GM18499 (cell line): ENCODE measurements around the gene NTHL1.
"Not testable (repeated sequence)": the region's sequence is repeated elsewhere in the genome, so short reads cannot be mapped to it uniquely, and the experiment has no call there.

ENCODE experiments used
- ATAC-seq: cut with Tn5 transposase; IDR thresholded peaks from one replicate; pipeline ENCODE4 v1.9.1; 2021; ENCODE audit warnings: moderate number of reproducible peaks; ENCODE audit not compliant: insufficient read depth, unreplicated experiment

The NTHL1 gene

DNA sequence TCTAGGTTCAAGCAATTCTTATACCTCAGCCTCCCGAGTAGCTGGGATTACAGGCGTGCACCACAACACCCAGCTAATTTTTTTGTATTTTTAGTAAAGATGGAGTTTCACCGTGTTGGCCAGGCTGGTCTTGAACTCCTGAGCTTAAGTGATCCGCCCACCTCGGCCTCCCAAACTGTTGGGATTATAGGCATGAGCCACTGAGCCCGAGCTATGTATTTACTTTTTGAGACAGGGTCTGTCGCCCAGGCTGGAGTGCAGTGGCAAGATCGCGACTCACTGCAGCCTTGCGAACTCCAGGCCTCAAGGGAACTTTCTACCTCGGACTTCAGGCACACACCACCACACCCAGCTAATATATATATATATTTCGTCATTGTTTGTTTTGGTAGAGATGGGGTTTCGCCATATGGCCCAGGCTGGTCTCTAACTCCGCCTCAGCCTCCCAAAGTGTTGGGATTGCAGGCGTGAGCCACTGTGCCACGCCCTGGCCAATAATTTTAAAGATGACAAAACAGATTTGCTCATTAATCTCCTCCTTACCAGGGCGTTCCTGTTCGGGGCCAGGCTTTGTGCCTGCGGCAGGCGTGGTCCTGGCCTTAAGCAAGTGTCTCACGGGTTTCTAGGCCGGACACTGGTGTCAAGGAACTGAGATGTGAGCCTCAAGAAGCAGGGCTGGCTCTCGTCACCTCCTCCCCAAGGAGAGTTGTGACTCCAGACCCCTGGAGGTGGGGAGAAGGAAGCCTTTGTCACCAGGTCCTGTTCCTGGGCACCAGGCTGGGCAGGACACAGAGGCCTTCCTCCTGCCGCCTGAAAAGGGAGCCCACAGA, 32.3 kb downstream of the NTHL1 start:
- no peak for ATAC-seq

DNA sequence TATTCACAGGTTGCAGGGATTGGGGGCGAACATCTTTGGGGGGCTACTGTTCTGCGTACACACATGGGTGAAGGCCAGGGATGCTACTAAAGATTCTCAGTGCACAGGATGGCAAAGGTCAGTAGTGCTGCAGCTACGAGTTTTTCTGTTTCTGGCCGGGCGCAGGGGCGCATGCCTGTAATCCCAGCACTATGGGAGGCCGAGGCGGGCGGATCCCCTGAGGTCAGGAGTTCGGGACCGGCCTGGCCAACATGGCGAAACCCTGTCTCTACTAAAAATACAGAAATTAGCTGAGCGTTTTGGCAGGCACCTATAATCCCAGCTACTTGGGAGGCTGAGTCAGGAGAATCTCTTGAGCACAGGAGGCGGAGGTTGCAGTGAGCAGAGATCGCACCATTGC, 34.1 kb downstream of the NTHL1 start:
- ATAC-seq, result no peak

DNA sequence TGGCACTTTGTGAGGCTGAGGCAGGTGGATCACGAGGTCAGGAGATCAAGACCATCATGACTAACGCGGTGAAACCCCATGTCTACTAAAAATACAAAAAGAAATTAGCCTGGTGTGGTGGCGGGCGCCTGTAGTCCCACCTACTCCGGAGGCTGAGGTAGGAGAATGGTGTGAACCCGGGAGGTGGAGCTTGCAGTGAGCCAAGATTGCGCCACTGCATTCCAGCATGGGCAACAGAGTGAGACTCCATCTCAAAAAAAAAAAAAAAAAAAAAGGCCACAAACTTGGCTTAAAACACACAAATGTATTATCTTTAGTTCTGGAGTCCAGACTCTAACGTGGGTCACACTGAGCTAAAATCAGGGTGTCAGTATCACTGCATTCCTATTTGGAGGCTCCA, 35.9 kb downstream of the NTHL1 start:
- not testable (repeated sequence) for ATAC-seq

DNA sequence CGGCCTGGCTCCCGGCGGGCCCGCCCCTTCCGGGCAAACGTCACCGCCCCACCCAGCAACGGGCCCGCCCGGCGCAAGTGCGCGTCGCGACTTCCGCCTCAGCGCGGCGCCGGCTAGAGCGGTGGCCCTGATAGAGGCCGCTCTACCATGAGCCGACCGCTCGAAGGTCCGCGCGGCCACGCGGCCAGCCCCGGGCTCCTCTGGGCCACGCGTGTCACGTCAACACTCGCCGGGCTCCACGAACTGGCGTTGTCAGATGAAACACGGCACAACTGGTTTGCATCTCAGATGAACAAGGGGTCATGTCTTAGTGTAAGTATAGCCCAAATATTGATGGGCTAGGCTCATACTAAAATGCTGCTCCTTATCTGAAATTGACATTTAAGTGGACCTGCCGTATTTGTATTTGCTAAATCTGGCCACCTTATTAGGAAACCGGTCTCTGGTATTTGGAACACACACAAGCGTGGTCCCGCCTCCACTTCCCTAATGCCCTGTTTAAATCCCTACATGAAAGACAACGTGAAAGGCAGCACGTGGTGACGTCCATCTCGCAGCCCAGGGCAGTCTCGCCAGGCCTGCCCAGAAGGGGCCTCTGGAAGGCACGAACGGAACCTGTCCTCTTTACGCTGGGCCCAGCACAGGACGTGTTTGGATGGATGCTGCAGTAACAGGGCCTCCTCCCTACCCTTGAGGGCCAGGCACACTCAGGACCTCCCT, 37.7 kb downstream of the NTHL1 start, which contains the start of gene ZNF598:
Gene ZNF598 (minus strand): TSS at position 31 of the 720 bp plus-strand sequence.
- ATAC-seq, result no peak

DNA sequence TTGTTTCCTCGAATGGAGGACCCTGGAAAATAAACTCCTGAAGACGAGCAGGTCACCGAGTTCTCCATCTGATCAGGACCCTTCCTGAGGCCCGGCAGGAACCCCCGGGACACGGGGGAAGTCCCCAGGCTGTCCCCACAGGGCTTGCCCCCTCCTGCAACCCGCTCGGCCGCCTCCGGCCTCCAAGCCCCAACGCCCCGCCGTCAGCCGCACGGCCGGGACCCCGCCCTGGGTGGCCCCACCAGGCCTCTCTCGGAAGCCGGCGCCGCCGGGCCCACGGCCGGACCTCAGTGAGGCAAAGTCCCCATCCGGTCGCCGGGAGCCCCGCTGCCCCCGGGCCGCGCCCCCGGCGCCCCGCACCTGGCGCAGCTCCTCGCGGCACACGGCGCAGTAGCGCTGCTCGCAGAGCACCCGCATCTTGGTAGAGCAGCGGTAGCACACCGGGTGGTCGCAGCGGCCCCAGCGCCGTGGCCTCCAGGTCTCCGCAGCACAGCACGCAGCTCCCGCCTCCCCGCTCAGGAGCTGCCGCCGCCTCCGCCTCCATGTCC, 38.4 kb downstream of the NTHL1 start:
- ATAC-seq, result no peak

DNA sequence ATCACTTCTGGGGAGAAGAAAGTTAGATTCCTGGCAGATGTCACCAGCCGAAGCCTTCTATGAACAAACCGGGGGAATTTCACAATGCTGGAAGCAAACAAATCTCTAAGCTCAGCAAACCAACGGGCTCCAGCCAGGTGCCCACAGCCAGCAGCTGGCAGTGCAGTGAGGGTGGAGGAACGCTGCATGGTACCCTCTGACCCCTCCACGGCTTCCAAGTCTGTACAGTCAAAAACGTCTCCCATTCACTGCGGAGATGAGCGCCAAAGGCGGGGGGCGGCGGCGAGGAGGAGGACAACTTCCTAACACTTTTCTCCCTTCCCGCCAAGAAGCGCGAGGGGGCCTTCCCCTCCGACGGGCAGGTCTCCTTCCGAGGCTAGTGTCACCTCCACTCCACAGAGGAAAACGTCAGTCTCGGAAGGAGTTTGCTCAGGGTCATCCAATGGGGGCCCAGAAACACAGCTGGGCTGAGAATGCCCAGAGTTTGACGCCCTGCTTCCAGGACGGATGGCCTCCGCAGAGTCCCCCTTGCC, 38.9 kb downstream of the NTHL1 start:
- ATAC-seq, result no peak

DNA sequence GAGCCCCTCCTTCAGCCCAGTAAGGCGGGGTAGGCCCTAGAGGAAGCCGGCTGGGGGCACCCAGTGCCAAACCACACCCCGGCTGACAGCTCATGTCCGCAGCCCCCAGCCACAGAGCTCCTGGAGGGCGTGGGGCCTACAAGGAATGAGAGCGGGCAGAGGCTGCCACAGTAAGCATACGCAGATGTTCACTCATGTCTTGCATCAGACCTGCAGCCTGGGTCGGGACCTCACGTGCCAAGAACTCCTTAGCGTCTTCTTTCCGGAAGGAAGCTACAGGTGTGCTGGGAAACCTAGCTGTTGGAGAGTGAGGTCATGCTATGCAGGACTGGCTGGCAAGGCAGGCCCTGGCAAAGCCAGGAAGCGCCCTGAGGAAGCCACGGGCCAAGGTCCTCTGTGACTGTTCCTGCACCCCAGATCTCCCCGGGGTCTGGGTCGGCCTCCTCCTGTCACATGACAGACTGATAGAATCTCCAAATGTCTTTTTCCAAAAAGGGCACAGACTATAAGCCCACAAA, 39.6 kb downstream of the NTHL1 start:
- ATAC-seq, result no peak

DNA sequence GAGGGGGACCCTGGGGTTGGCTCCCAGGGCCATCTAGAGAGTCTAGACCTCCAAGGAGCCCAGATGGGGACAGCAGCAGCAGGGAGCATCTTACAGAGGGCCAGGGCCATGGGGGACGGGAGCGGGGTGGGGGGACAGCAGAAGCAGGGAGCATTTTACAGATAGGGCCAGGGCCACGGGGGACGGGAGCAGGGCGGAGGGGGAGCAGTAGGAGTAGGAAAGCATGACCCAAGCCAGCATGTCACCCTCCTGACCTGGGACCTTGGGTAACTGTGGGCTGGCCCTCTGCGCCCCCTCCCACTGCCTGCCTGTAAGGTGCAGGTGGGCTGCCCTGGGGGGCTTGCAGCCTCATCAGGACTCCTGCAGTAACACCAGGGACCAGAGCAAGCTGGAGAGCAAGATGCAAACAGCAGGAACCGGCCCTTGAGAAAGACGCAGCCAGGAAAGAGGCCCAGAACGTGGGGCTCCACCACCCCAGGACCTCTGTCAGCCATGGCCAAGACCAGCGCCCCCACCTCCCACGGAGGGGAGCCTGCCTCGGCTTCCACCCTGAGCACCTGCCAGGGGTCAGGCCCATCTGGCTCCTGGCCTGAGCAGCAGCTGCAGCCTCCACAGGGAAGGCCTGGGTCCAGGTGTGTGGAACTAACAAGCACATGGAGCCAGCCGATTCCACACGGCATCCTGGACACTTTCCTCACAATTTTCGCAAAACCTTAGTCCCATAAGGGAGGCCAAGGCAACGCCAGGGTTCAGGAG, 40.4 kb downstream of the NTHL1 start:
- ATAC-seq, result no peak

DNA sequence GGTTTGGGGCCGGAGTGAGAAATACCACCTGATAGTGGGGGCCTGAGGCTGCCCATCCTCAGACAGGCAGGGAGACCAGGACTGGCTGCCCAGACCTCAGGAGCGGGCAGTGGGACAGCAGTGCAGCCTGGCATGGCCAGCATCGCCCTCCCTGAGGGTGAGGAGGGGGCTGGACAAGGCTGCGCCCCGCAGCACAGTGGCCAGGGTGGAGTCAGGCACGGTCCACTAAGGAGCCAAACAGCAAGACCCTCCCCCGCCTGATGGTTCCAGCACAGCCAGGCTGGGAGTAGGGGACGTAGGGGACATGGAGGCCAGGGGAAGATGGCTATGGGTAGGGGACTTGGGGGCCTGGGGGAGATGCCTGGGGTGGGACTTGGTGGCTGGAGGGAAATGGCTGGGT, 41.3 kb downstream of the NTHL1 start:
- ATAC-seq, result no peak

DNA sequence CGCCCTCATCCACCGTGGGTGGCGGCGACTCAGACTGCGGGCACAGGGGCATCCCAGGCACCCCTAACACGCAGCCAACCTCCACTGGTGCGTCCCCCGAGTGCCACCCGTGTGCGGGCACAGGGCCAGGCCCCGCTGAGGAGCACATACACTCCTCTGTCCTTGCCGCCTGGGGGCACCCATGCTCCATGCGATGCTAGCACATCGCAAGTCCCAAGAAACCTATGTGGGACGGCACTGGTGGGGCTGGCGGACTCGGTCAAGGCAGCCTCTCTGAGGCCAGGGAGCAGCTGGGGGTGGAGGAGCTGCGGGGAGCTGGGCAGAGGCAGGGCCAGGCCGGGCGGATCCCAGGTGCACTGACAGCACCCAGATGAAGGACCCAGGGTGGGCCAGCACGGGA, 42.0 kb downstream of the NTHL1 start:
- ATAC-seq, result no peak

DNA sequence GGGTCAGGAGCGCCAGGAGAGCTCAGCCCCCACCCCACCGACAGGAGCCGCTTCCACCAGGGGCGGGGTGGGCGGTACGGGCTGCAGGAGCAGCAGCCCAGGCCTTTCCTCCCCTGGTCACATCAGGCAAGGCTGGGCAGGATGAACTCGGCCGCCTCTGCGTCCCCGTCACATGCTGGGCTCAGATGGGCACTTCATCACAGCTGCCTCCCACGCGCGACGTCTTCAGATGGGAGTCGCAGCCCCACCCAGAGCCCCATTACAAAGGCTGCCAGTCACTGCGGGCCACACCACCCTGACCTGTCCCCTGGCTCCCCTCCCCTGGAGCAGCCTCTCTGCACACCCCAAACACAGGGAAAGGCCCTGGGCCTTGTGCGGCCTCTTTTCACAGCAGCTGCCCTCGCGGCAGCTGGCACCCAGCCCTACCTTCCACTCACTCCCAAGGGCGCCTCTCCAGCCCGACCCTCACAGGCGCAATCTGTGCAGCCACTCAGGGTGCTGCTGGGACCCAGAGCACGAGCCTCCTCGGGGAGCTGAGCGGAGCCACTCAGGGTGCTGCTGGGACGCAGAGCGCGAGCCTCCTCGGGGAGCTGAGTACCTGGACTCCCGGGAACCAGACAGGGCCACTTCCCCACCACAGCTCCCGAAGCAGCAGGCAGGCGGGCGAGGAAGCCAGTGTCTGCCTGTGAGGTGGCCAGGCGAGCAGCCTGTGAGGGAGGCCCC, 42.7 kb downstream of the NTHL1 start:
- no peak for ATAC-seq

DNA sequence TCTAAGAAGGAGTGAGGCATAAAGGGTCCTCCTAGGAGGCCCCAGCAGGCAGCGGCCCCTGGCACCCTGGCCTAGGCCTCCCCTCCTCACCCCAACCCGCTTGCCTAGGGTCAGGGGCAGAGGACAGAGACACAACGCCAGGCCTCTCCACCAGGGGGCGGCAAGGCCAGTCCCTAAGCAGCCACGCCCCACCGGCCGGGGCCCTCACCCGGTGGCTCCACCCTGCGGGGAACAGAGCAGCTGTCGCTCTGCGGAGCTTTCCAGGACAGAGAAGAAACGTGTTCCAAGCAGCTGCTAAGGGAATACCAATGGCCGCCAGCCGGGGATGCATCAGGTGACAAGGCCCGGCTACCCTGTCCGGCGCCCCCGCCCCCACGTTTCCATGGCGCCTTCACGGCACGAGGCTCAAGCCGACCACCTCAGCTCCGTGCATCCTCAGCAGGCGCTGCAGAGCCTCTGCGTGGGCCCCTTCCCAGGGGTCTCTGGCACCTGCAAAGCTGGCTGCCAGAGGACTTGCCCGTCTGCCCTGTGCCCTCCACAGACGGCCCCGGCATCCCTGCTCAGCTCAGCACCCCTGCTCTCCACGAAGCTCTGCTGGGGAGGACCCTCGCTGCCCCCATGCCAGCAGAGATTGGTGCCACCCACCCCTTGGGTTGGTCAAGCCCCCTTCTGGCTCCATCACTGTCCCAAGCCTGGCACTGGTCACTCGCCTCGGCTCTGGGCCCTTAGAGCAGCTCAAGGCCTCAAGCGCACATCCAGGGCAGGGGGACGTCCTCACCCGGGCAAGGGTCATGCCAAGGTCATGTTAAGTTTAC, 43.6 kb downstream of the NTHL1 start:
- no peak for ATAC-seq

DNA sequence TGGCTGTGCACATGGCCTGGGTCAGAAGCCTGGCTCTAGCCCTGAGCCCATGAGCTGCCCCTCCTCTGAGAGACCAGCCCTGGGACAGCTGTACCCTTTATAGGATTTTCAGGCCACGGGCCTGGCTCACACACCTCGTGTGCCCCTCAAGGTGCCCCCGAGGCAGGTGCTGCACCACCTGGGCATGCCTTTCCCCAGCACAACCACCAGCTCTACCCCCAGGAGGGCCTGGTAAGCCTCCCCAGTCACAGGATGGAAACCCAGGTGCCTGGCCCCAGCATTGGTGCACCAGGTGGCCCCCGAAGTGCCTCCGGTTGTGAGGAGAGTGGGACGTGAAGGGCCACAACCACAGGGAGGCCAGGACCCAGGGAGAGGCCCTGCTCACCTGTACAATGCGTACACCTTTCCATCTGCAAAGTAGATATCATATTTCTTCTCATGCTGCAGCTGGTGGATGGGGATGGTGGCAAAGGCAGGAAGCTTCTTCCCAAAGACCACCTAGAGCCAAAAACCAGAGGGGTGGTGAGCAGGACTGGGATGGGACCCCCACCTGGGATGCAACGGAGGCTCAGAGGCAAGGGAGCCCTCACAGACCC, 44.3 kb downstream of the NTHL1 start:
- ATAC-seq, result no peak

DNA sequence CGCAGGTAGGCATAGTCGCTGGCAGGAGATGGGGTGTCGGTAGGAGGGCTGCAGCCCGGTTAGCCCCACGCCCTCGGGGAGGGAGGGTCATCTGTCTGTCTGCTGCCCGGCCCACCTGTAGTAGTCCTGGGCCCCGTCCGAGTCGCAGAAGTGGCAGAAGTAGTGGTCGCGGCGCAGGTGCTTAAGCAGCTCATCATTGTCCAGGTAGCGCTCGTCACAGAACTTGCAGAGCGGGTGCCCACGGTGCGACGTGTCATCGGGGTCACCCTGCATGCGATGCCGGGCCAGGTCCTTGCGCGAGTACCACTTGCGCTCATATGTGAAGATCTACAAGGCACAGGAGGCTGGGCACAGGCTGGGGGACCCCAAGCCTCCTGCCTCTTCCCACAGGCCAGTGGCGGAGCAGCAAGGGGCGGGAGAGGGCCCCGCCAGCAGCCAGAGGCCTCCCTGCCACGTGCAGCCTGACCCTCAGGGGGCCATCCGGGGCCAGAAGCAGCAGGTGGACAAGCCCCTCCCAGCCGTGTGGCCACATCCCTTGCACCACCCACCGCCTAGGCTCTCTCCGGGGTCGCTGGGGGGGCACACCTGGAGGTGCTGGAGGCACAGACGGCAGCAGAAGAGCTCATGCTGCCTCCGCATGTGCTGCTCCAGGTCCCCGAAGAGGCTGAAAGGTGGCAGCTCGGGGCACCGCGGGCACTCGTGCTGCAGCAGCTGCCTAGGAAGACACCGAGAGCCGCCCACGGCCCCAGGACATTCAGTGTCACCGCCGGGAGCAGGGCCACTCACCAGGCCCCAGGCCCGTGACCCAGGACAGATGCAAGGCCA, 45.0 kb downstream of the NTHL1 start:
- no peak for ATAC-seq

DNA sequence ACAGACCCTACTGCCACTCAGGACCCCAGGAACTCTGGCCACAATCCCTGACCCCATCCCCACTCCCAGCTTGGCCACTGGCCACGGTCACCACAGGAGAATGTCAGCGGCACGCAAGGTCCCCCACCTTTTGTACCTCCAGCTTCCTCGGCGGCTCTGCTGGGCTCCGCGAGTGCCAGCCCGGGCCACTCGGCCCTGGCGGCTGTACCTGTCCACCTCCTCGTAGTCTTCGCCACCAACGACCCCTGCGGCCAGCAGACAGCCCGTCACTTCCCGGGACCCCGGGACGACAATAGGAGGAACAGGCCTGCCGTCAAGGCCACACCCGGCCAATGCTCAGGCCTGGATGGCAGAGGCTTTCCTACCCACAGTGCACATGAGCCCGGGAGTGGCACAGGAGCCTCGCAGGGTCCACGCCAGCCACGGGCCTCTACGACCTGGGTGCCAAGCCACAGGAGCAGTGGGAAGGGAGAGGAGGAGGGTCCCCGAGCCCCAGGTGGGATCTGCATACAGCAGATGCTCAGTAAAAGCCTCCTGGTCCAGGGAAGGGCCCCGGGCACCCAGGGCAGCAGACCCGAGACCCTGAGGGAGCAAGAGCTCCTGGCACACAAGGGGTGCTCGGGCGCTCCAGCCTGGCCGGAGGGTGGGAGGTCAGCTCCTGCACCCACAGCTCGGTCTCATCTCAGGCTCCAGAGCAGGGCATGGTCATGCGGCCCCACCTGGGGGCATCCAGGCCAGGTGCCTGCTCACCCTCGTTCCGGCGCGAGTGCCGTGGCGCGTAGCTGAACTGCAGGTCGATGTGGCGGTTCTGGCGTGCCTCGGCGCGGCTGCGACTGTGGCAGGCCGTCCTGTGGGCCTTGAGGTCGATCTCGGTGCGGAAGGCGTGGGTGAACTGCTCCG, 45.9 kb downstream of the NTHL1 start:
- ATAC-seq, result no peak

DNA sequence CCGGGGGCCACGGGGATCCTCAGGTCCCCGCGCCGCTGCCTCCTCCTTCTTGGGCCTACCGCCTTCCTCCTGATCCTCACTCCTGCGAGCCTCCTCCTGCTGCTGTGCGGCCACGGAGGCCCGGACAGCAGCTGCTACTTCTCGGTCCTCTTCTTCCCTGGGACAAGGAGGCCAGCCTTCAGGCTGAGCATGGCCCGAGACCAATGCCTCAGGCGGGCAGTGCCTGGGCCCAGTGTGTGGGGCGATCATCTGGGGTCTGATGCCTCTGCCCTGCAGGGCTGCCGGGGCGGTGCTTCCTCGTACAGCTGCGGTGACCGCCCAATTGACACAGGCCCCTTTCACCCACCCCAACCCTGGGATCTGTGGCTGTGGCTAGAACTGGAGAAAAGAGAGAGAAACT, 46.6 kb downstream of the NTHL1 start:
- no peak for ATAC-seq
